Adipocyte (in vitro differentiated cells): ENCODE data around the gene IGF2.
"Not testable (repeated sequence)": the region's sequence is repeated elsewhere in the genome, so short reads cannot be mapped to it uniquely, and the experiment has no call there.

Experiments
- DNase-seq: peaks from one replicate; pipeline ENCODE4 v3.0.0-alpha.2; 2015; ENCODE audit warnings: low read depth
- H3K27me3 ChIP-seq: replicated peaks from 2 replicates; pipeline ENCODE4 v1.7.0; 2013; ENCODE audit warnings: mild to moderate bottlenecking, low read length, moderate library complexity; ENCODE audit not compliant: control insufficient read depth, insufficient read depth
- H3K36me3 ChIP-seq: 2 replicates; pipeline ENCODE4 v1.7.0; 2013; ENCODE audit warnings: low read length, mild to moderate bottlenecking, moderate library complexity; ENCODE audit not compliant: control insufficient read depth, insufficient read depth, severe bottlenecking
- H3K4me1 ChIP-seq: 2 replicates; pipeline ENCODE4 v1.7.0; 2013; ENCODE audit warnings: mild to moderate bottlenecking, low read length, moderate library complexity; ENCODE audit not compliant: control insufficient read depth, insufficient read depth
- H3K4me3 ChIP-seq: 2 replicates; pipeline ENCODE4 v1.7.0; 2013; ENCODE audit warnings: mild to moderate bottlenecking, low read length, moderate library complexity
- H3K9ac ChIP-seq: 2 replicates; pipeline ENCODE4 v1.7.0; 2013; ENCODE audit warnings: mild to moderate bottlenecking, low read length, moderate library complexity
- H3K9me3 ChIP-seq: 2 replicates; pipeline ENCODE4 v1.7.0; 2013; ENCODE audit warnings: mild to moderate bottlenecking, low read length, moderate library complexity; ENCODE audit not compliant: control insufficient read depth

IGF2 gene

GRCh38 chr11:2126520-2127085 is 12.6 kb downstream of the IGF2 start:
- Histone ChIP-seq H3K4me3 (no peak overlapping the region), H3K4me1 (no peaks in the 10 kb centered on the region), H3K9me3 (no peaks in the 10 kb centered on the region), H3K36me3 (no peaks in the 10 kb centered on the region), H3K9ac (no peak overlapping the region), H3K27me3 (peaks cover 24% of the 10 kb centered on the region)
- DNase-seq, result no peak

- not testable (repeated sequence) for H3K36me3 ChIP-seq, H3K9ac ChIP-seq, H3K4me1 ChIP-seq, DNase-seq, H3K9me3 ChIP-seq, H3K4me3 ChIP-seq
- peaks cover 35% of the 10 kb centered on the region for H3K27me3 ChIP-seq
Measured at GRCh38 chr11:2124736-2125484, 14.3 kb downstream of the IGF2 start.

DNA sequence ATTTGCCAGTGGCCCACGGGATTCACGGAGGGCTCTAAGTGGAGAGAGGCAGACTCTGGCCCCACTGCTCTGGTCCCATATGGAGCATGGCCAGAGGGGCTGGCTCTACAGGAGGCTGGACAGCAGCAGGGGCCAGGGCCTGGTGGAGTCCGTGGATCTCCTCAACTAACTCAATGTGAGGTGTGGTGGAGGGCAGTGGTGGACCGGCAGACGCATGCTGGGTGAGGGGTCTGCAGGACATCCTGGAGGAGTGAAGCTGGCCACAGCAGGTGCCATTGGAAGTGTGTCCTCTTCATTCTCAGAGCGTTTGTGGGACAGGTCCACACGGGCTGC is 15.6 kb downstream of the IGF2 start:
- no peak overlapping the region for H3K4me3 ChIP-seq

GRCh38 chr11:2122907-2123627 is 16.1 kb downstream of the IGF2 start:
- no peak for DNase-seq
- peaks cover 2% of the 10 kb centered on the region for H3K9me3 ChIP-seq
- H3K9ac ChIP-seq, result no peak overlapping the region
- H3K27me3 ChIP-seq, result peaks cover 34% of the 10 kb centered on the region
- no peaks in the 10 kb centered on the region for H3K4me1 ChIP-seq
- H3K4me3 ChIP-seq, result no peak overlapping the region
- H3K36me3 ChIP-seq, result no peaks in the 10 kb centered on the region

More for the DNA sequence above, 15.6 kb downstream of the IGF2 start:
- peaks cover 34% of the 10 kb centered on the region for H3K27me3 ChIP-seq
- DNase-seq, result no peak
- no peaks in the 10 kb centered on the region for H3K36me3 ChIP-seq
- no peaks in the 10 kb centered on the region for H3K4me1 ChIP-seq
- no peak overlapping the region for H3K9ac ChIP-seq
- H3K9me3 ChIP-seq, result no peaks in the 10 kb centered on the region

- Histone ChIP-seq H3K4me3 (no peak overlapping the region), H3K27me3 (peaks cover 34% of the 10 kb centered on the region), H3K36me3 (no peaks in the 10 kb centered on the region), H3K9me3 (peaks cover 9% of the 10 kb centered on the region), H3K9ac (no peak overlapping the region), H3K4me1 (no peaks in the 10 kb centered on the region)
- peak; percentile 93 for DNase-seq
Measured at GRCh38 chr11:2122222-2122906, 16.8 kb downstream of the IGF2 start.

GRCh38 chr11:2121227-2122130 is 17.7 kb downstream of the IGF2 start:
- Histone ChIP-seq H3K4me3 (no peak overlapping the region), H3K36me3 (no peaks in the 10 kb centered on the region), H3K4me1 (no peaks in the 10 kb centered on the region), H3K27me3 (peaks cover 36% of the 10 kb centered on the region), H3K9me3 (peaks cover 18% of the 10 kb centered on the region), H3K9ac (no peak overlapping the region)
- DNase-seq, result no peak

- DNase-seq, result peak; percentile 79
- Histone ChIP-seq H3K27me3 (peaks cover 42% of the 10 kb centered on the region), H3K36me3 (no peaks in the 10 kb centered on the region), H3K4me1 (no peaks in the 10 kb centered on the region), H3K9me3 (peaks cover 27% of the 10 kb centered on the region), H3K9ac (no peak overlapping the region), H3K4me3 (no peak overlapping the region)
Measured at GRCh38 chr11:2120359-2121100, 18.7 kb downstream of the IGF2 start.

DNA sequence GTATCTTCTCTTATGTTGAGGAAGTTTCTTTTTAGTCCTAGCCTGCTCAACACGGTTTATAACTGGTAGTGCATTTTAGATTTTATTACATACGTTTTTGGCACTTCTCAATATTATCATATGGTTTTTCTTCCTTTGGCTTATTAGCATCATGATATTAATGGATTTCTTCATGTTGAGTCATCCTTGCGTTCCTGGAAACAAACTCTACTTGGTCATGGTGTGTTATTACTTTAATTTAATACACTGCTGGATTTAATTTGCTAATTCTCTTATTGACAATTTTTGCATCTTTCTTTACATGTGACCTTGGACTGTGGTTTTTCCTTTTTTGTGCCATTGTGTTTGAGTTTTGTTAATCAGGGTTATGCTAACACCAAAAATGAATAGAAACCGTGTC is 20.5 kb downstream of the IGF2 start:
- peak; percentile 53 for DNase-seq
- no peak overlapping the region for H3K9ac ChIP-seq
- no peak overlapping the region for H3K4me3 ChIP-seq
- H3K9me3 ChIP-seq, result peaks cover 37% of the 10 kb centered on the region
- H3K36me3 ChIP-seq, result no peaks in the 10 kb centered on the region
- H3K27me3 ChIP-seq, result peaks cover 50% of the 10 kb centered on the region
- H3K4me1 ChIP-seq, result no peaks in the 10 kb centered on the region

DNA sequence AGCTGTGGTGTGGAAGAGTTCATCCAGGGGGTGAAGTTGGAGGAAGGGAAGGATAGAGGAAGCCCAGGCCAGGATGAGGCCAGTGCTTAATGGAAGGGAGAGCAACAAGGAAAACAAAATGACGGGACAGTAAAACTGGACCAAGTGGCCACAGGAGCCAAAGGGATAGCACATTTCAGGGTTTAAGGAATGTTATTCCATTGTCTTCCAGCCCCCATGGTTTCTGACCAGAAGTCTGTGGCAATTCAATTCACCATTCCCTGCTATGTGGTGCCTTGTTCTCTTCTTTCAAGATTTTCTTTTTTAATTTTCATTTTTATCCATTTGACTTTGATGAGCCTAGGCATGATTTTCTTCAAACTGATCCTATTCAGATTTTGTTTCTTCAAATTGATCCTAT is 22.5 kb downstream of the IGF2 start:
- H3K36me3 ChIP-seq, result no peaks in the 10 kb centered on the region
- no peak for DNase-seq
- H3K9me3 ChIP-seq, result peaks cover 37% of the 10 kb centered on the region
- peaks cover 55% of the 10 kb centered on the region for H3K27me3 ChIP-seq
- H3K9ac ChIP-seq, result no peak overlapping the region
- H3K4me3 ChIP-seq, result no peak overlapping the region
- H3K4me1 ChIP-seq, result no peaks in the 10 kb centered on the region

- no peaks in the 10 kb centered on the region for H3K4me1 ChIP-seq
- H3K27me3 ChIP-seq, result peaks cover 49% of the 10 kb centered on the region
- H3K4me3 ChIP-seq, result no peak overlapping the region
- no peak for DNase-seq
- H3K36me3 ChIP-seq, result no peaks in the 10 kb centered on the region
- peaks cover 37% of the 10 kb centered on the region for H3K9me3 ChIP-seq
- no peak overlapping the region for H3K9ac ChIP-seq
Measured at GRCh38 chr11:2115308-2115707, 23.9 kb downstream of the IGF2 start.
